Keratinocyte (primary cell): Measurements from ENCODE around the gene RAB8A.

Source experiments
- EZH2 ChIP-seq: IDR thresholded peaks from one replicate; pipeline ENCODE4 v1.6.1; 2012; ENCODE audit warnings: inconsistent platforms, mild to moderate bottlenecking, low read length, moderate library complexity
- TF ChIP-seq, protein P1 (sequence below), 3 experiments: IDR thresholded peaks in 1 of 3; conservative IDR thresholded peaks in 1 of 3; optimal IDR thresholded peaks in 1 of 3; 2 replicates in 2 of 3; 3 replicates in 1 of 3; pipeline versions ENCODE3 to v1.5.1; 2011; ENCODE audit warnings: low read length in 3 of 3, mild to moderate bottlenecking in 3 of 3, moderate library complexity in 2 of 3, control low read depth in 1 of 3, inconsistent platforms in 1 of 3; ENCODE audit not compliant: insufficient read depth in 2 of 3; ENCODE audit errors: extremely low read depth in 1 of 3

DNA sequence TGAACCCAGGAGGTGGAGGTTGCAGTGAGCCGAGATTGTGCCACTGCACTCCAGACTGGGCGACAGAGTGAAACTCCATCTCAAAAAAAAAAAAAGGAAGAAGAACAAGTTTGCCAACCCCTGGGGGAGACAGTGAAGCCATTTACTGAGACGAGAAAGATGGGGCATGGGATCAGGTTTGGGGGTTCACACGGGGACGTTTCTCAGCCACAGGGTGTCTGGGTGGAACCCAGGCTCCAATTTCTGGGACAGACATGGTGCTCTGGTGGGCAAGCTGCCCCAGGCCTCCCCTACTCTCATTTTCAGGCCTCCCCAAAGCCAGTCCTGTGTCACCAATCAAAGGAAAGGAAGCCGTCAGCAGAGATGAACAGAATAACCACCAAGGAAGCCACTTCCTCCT lies 45.2 kb downstream of the RAB8A start:
- TF ChIP-seq, protein P1, sequence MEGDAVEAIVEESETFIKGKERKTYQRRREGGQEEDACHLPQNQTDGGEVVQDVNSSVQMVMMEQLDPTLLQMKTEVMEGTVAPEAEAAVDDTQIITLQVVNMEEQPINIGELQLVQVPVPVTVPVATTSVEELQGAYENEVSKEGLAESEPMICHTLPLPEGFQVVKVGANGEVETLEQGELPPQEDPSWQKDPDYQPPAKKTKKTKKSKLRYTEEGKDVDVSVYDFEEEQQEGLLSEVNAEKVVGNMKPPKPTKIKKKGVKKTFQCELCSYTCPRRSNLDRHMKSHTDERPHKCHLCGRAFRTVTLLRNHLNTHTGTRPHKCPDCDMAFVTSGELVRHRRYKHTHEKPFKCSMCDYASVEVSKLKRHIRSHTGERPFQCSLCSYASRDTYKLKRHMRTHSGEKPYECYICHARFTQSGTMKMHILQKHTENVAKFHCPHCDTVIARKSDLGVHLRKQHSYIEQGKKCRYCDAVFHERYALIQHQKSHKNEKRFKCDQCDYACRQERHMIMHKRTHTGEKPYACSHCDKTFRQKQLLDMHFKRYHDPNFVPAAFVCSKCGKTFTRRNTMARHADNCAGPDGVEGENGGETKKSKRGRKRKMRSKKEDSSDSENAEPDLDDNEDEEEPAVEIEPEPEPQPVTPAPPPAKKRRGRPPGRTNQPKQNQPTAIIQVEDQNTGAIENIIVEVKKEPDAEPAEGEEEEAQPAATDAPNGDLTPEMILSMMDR (optimal IDR thresholded peaks at IDR 0.05 in 1 of 3, IDR thresholded peaks at IDR 0.05 in 1 of 3, conservative IDR thresholded peaks at IDR 0.05 in 1 of 3; ENCODE audit: extremely low read depth in 1 of 3, insufficient read depth in 2 of 3, low read length in 3 of 3) = no peak
- no peak for TF ChIP-seq EZH2
